ENCODE measurements around the gene LBHD1.
"Not testable (repeated sequence)": the region's sequence is repeated elsewhere in the genome, so short reads cannot be mapped to it uniquely, and the experiment has no call there.

The LBHD1 gene

GRCh38 chr11:62621567-62622470 is 50.2 kb downstream of the LBHD1 start, which contains the start of gene B3GAT3:
Gene B3GAT3 (minus strand): TSS chr11:62621986. CDS start chr11:62621947, 39 bp downstream.
- WGBS, 2 donors (ENCODE audit: extremely low coverage in 2 of 2, insufficient read length in 2 of 2, insufficient replicate concordance in 1 of 2), result no CpG with 5 or more reads among the region's 77 CpGs
- Histone ChIP-seq H2BK15ac (ENCODE audit: low read length) (no peak within 1 kb of the TSS), H3K9me3 (replicated peaks in 1 of 2; ENCODE audit: control insufficient read depth in 2 of 2, insufficient read depth in 1 of 2, low read depth in 1 of 2, low read length in 2 of 2) (no peaks in the 10 kb centered on the region), H3K36me3 (replicated peaks in 1 of 2; ENCODE audit: control insufficient read depth in 2 of 2, insufficient read depth in 2 of 2, low read length in 2 of 2) (peaks cover 22 to 51% of the 10 kb centered on the region in 2 donors), H3K4ac (ENCODE audit: low read length) (no peak within 1 kb of the TSS), H3K79me1 (ENCODE audit: low read depth, low read length) (peaks cover 2% of the 10 kb centered on the region), H4K91ac (ENCODE audit: low read depth, low read length, poor library complexity) (no peak within 1 kb of the TSS), H2BK5ac (ENCODE audit: low read length) (peak within 1 kb of the TSS; percentile 91), H3K23ac (ENCODE audit: low read depth, low read length, poor library complexity) (peak within 1 kb of the TSS; percentile 66), H2BK12ac (ENCODE audit: low read length) (no peak within 1 kb of the TSS), H4K8ac (ENCODE audit: low read depth, low read length) (no peak within 1 kb of the TSS), H2BK120ac (ENCODE audit: low read depth, low read length) (peak within 1 kb of the TSS; percentile 47), H2AK5ac (ENCODE audit: low read depth, low read length) (no peak within 1 kb of the TSS), H3K27ac (replicated peaks; ENCODE audit: low read length) (peak within 1 kb of the TSS; percentile 66), H2AFZ (ENCODE audit: low read length) (peak within 1 kb of the TSS; percentile 88), H3K27me3 (ENCODE audit: control insufficient read depth in 3 of 3, insufficient read depth in 3 of 3, low read depth in 1 of 3, low read length in 3 of 3) (no peaks in the 10 kb centered on the region), H3K4me3 (ENCODE audit: low read length in 2 of 2) (peak within 1 kb of the TSS; percentile 64 to 81), H3K4me1 (ENCODE audit: control insufficient read depth in 2 of 2, insufficient read depth in 1 of 2, low read depth in 1 of 2, low read length in 2 of 2) (peaks cover 3% of the 10 kb centered on the region in 2 donors), H3K4me2 (ENCODE audit: insufficient read depth, low read length, poor library complexity, severe bottlenecking) (peak within 1 kb of the TSS; percentile 74), H3K14ac (ENCODE audit: low read length) (no peak within 1 kb of the TSS), H3K9ac (ENCODE audit: low read depth, low read length, poor library complexity) (peak within 1 kb of the TSS; percentile 94), H3K18ac (ENCODE audit: low read length) (peak within 1 kb of the TSS; percentile 87)
- peak; percentile 95 for DNase-seq (ENCODE audit: low spot score)

GRCh38 chr11:62621027-62621566 is 51.0 kb downstream of the LBHD1 start:
- H3K4me1 ChIP-seq (ENCODE audit: control insufficient read depth in 2 of 2, insufficient read depth in 1 of 2, low read depth in 1 of 2, low read length in 2 of 2), result peaks cover 3% of the 10 kb centered on the region in 2 donors
- peak overlapping the region; percentile 87 for H3K18ac ChIP-seq (ENCODE audit: low read length)
- H3K4me3 ChIP-seq (ENCODE audit: low read length in 2 of 2), result peak overlapping the region; percentile 64 to 81
- DNase-seq (ENCODE audit: low spot score), result no peak
- peaks cover 20 to 51% of the 10 kb centered on the region in 2 donors for H3K36me3 ChIP-seq (replicated peaks in 1 of 2; ENCODE audit: control insufficient read depth in 2 of 2, insufficient read depth in 2 of 2, low read length in 2 of 2)
- H4K8ac ChIP-seq (ENCODE audit: low read depth, low read length), result no peak overlapping the region
- H3K27ac ChIP-seq (replicated peaks; ENCODE audit: low read length), result peak overlapping the region; percentile 66
- H2BK120ac ChIP-seq (ENCODE audit: low read depth, low read length), result peak overlapping the region; percentile 47
- H2AK5ac ChIP-seq (ENCODE audit: low read depth, low read length), result no peak overlapping the region
- peak overlapping the region; percentile 67 for H3K4me2 ChIP-seq (ENCODE audit: insufficient read depth, low read length, poor library complexity, severe bottlenecking)
- peak overlapping the region; percentile 94 for H3K9ac ChIP-seq (ENCODE audit: low read depth, low read length, poor library complexity)
- no peak overlapping the region for H3K4ac ChIP-seq (ENCODE audit: low read length)
- H3K9me3 ChIP-seq (replicated peaks in 1 of 2; ENCODE audit: control insufficient read depth in 2 of 2, insufficient read depth in 1 of 2, low read depth in 1 of 2, low read length in 2 of 2), result no peaks in the 10 kb centered on the region
- H2BK5ac ChIP-seq (ENCODE audit: low read length), result peak overlapping the region; percentile 91
- H2AFZ ChIP-seq (ENCODE audit: low read length), result peak overlapping the region; percentile 88
- no peaks in the 10 kb centered on the region for H3K27me3 ChIP-seq (ENCODE audit: control insufficient read depth in 3 of 3, insufficient read depth in 3 of 3, low read depth in 1 of 3, low read length in 3 of 3)
- H4K91ac ChIP-seq (ENCODE audit: low read depth, low read length, poor library complexity), result no peak overlapping the region
- H2BK15ac ChIP-seq (ENCODE audit: low read length), result no peak overlapping the region
- H3K14ac ChIP-seq (ENCODE audit: low read length), result no peak overlapping the region
- WGBS, 2 donors (ENCODE audit: extremely low coverage in 2 of 2, insufficient read length in 2 of 2, insufficient replicate concordance in 1 of 2), result no CpG with 5 or more reads among the region's 8 CpGs
- peaks cover 2% of the 10 kb centered on the region for H3K79me1 ChIP-seq (ENCODE audit: low read depth, low read length)
- no peak overlapping the region for H2BK12ac ChIP-seq (ENCODE audit: low read length)
- H3K23ac ChIP-seq (ENCODE audit: low read depth, low read length, poor library complexity), result peak overlapping the region; percentile 66

- not testable (repeated sequence) for H4K91ac ChIP-seq (ENCODE audit: low read depth, low read length, poor library complexity); H3K4me2 ChIP-seq (ENCODE audit: insufficient read depth, low read length, poor library complexity, severe bottlenecking); H2BK120ac ChIP-seq (ENCODE audit: low read depth, low read length); H3K23ac ChIP-seq (ENCODE audit: low read depth, low read length, poor library complexity); H2AK5ac ChIP-seq (ENCODE audit: low read depth, low read length); H3K27me3 ChIP-seq (ENCODE audit: control insufficient read depth in 3 of 3, insufficient read depth in 3 of 3, low read depth in 1 of 3, low read length in 3 of 3); H3K79me1 ChIP-seq (ENCODE audit: low read depth, low read length); H3K4ac ChIP-seq (ENCODE audit: low read length); H3K14ac ChIP-seq (ENCODE audit: low read length); H3K9ac ChIP-seq (ENCODE audit: low read depth, low read length, poor library complexity); H3K18ac ChIP-seq (ENCODE audit: low read length); H3K4me3 ChIP-seq (ENCODE audit: low read length in 2 of 2); H3K27ac ChIP-seq (replicated peaks; ENCODE audit: low read length); H2AFZ ChIP-seq (ENCODE audit: low read length); DNase-seq (ENCODE audit: low spot score); H2BK12ac ChIP-seq (ENCODE audit: low read length); H3K9me3 ChIP-seq (replicated peaks in 1 of 2; ENCODE audit: control insufficient read depth in 2 of 2, insufficient read depth in 1 of 2, low read depth in 1 of 2, low read length in 2 of 2); H2BK15ac ChIP-seq (ENCODE audit: low read length); H3K4me1 ChIP-seq (ENCODE audit: control insufficient read depth in 2 of 2, insufficient read depth in 1 of 2, low read depth in 1 of 2, low read length in 2 of 2); H4K8ac ChIP-seq (ENCODE audit: low read depth, low read length)
- H2BK5ac ChIP-seq (ENCODE audit: low read length), result peak overlapping the region; percentile 53
- WGBS, 2 donors (ENCODE audit: extremely low coverage in 2 of 2, insufficient read length in 2 of 2, insufficient replicate concordance in 1 of 2), result no CpG with 5 or more reads among the region's 14 CpGs
- H3K36me3 ChIP-seq (replicated peaks in 1 of 2; ENCODE audit: control insufficient read depth in 2 of 2, insufficient read depth in 2 of 2, low read length in 2 of 2), result peaks cover 8 to 39% of the 10 kb centered on the region in 2 donors
Measured at GRCh38 chr11:62616957-62617356, 55.1 kb downstream of the LBHD1 start.

- Histone ChIP-seq H3K4me1 (ENCODE audit: control insufficient read depth in 2 of 2, insufficient read depth in 1 of 2, low read depth in 1 of 2, low read length in 2 of 2) (peaks cover 8 to 15% of the 10 kb centered on the region in 2 donors), H3K9ac (ENCODE audit: low read depth, low read length, poor library complexity) (peak overlapping the region; percentile 30), H4K8ac (ENCODE audit: low read depth, low read length) (no peak overlapping the region), H3K27me3 (ENCODE audit: control insufficient read depth in 3 of 3, insufficient read depth in 3 of 3, low read depth in 1 of 3, low read length in 3 of 3) (no peaks in the 10 kb centered on the region), H2AK5ac (ENCODE audit: low read depth, low read length) (no peak overlapping the region), H3K23ac (ENCODE audit: low read depth, low read length, poor library complexity) (no peak overlapping the region), H2AFZ (ENCODE audit: low read length) (no peak overlapping the region), H3K4me2 (ENCODE audit: insufficient read depth, low read length, poor library complexity, severe bottlenecking) (no peak overlapping the region), H2BK5ac (ENCODE audit: low read length) (no peak overlapping the region), H4K91ac (ENCODE audit: low read depth, low read length, poor library complexity) (no peak overlapping the region), H3K18ac (ENCODE audit: low read length) (no peak overlapping the region), H3K4ac (ENCODE audit: low read length) (no peak overlapping the region), H3K4me3 (ENCODE audit: low read length in 2 of 2) (no peak overlapping the region), H3K9me3 (replicated peaks in 1 of 2; ENCODE audit: control insufficient read depth in 2 of 2, insufficient read depth in 1 of 2, low read depth in 1 of 2, low read length in 2 of 2) (no peaks in the 10 kb centered on the region), H2BK15ac (ENCODE audit: low read length) (no peak overlapping the region), H3K14ac (ENCODE audit: low read length) (no peak overlapping the region), H3K79me1 (ENCODE audit: low read depth, low read length) (peaks cover 3% of the 10 kb centered on the region), H2BK12ac (ENCODE audit: low read length) (no peak overlapping the region), H3K36me3 (replicated peaks in 1 of 2; ENCODE audit: control insufficient read depth in 2 of 2, insufficient read depth in 2 of 2, low read length in 2 of 2) (peaks cover 8 to 37% of the 10 kb centered on the region in 2 donors), H2BK120ac (ENCODE audit: low read depth, low read length) (no peak overlapping the region), H3K27ac (replicated peaks; ENCODE audit: low read length) (no peak overlapping the region)
- WGBS, 2 donors (ENCODE audit: extremely low coverage in 2 of 2, insufficient read length in 2 of 2, insufficient replicate concordance in 1 of 2), result no CpG with 5 or more reads among the region's 7 CpGs
- DNase-seq (ENCODE audit: low spot score), result no peak
Measured at GRCh38 chr11:62615521-62615920, 56.5 kb downstream of the LBHD1 start.
